SK-N-SH (cell line): ENCODE data around the gene ST6GALNAC2.

ENCODE experiments used
- CTCF ChIP-seq: fragments of 200-600 bp; sonication (generic); IDR thresholded peaks from 2 replicates; pipeline ENCODE4 v1.6.1; 2017; ENCODE audit warnings: antibody characterized with exemption, mild to moderate bottlenecking, moderate library complexity
- MAX ChIP-seq: IDR thresholded peaks from 2 replicates; pipeline ENCODE4 v1.4.0; 2012; ENCODE audit warnings: low read depth
- NRF1 ChIP-seq: IDR thresholded peaks from 2 replicates; pipeline ENCODE4 v1.6.1; 2012; ENCODE audit warnings: low read depth, mild to moderate bottlenecking, low read length
- POLR2AphosphoS5 ChIP-seq: IDR thresholded peaks from 2 replicates; pipeline ENCODE4 v1.6.1; 2012; ENCODE audit warnings: low read depth, low read length
- RFX5 ChIP-seq: IDR thresholded peaks from 2 replicates; pipeline ENCODE4 v1.6.1; 2012; ENCODE audit warnings: mild to moderate bottlenecking, improper control_type of control experiment, low read length
- TAF1 ChIP-seq: IDR thresholded peaks from 2 replicates; pipeline ENCODE4 v1.6.1; 2012; ENCODE audit warnings: low read depth, mild to moderate bottlenecking, low read length, moderate library complexity, borderline replicate concordance

GRCh38 chr17:76568811-76569221, 16.8 kb downstream of the ST6GALNAC2 start:
- TF ChIP-seq MAX: no peak
- TF ChIP-seq CTCF: no peak
- TF ChIP-seq RFX5: no peak
- TF ChIP-seq NRF1: no peak
- TF ChIP-seq POLR2AphosphoS5: no peak
- no peak for TF ChIP-seq TAF1
